Pancreas (tissue), 10 donors: ENCODE data around the gene SMCR8. TPM values are rescaled to one million over a fixed set of nuclear protein-coding genes. Genes with fewer than 3 reads are reported as not detected.
"Not testable (repeated sequence)": the region's sequence is repeated elsewhere in the genome, so short reads cannot be mapped to it uniquely, and the experiment has no call there.

ENCODE experiments used
- ATAC-seq, 4 donors: fragments of 200-7000 bp; cut with Tn5 transposase; one replicate each; pipeline versions ENCODE4 v1.8.0 to v1.9.1; 2020; ENCODE audit warnings: mild to moderate bottlenecking in 4 of 4, moderate library complexity in 4 of 4
- DNase-seq, 6 donors: peaks; one replicate each; pipeline ENCODE4 v3.0.0-alpha.2; 2020
- FAIRE-seq: peaks from 2 replicates; lab custom pipeline; 2012; peaks lifted over from hg19 to GRCh38; lab: Jason Lieb, UNC
- H3K27ac ChIP-seq, 4 donors: fragments of 200-600 bp; sonication (generic); 1 replicate in 3 of 4; 2 replicates in 1 of 4; pipeline versions ENCODE4 v1.5.0 to v1.8.0; 2020
- H3K27me3 ChIP-seq, 4 donors: fragments of 200-600 bp; one replicate each; pipeline ENCODE4 v1.8.0; 2021
- H3K36me3 ChIP-seq, 3 donors: fragments of 200-600 bp; sonication (generic) in 1 of 3; one replicate each; pipeline versions ENCODE4 v1.5.0 to v1.8.0; 2020 to 2021
- H3K4me1 ChIP-seq, 3 donors: fragments of 200-600 bp; one replicate each; pipeline ENCODE4 v1.8.0; 2021
- H3K4me3 ChIP-seq, 4 donors: fragments of 200-600 bp; sonication (generic) in 2 of 4; one replicate each; pipeline versions ENCODE4 v1.5.0 to v1.8.0; 2020 to 2021
- H3K9me3 ChIP-seq, 4 donors: fragments of 200-600 bp; one replicate each; pipeline ENCODE4 v1.8.0; 2021
- WGBS, 2 donors: extraction: QIAGEN DNeasy Blood & Tissue Kit; methylation state at CpG; one replicate each; pipeline ENCODE4 v1.1.7; 2013; 5-methylcytosine and 5-hydroxymethylcytosine counted together
- intact Hi-C, 3 donors: fragments of 100-400 bp; cut with DNase I; formaldehyde crosslinking; loops; one replicate each; pipeline versions ENCODE4 v1.11.1 to v1.14.2; 2022
- microRNA-seq, 2 donors: library from miRNA; unstranded; fragments of <30 nt; microRNA quantifications; one replicate each; pipeline versions ENCODE4 to v1.1.0, GENCODE V29; 2019 to 2020
- polyA plus RNA-seq, 2 donors: library from polyadenylated mRNA; stranded (reverse); fragments of 200-250 nt; gene quantifications; one replicate each; pipeline ENCODE4 v1.2.3, GENCODE V29; 2013
- total RNA-seq, 6 donors: library from RNA; stranded (reverse); fragmentation: NEBNext Ultra II Directional in 4 of 6; extraction: Animal tissue kit (Norgen Biotek cat#: 25700) in 4 of 6; gene quantifications; one replicate each; pipeline versions ENCODE4 v1.2.1 to v1.2.4, GENCODE V29; 2021 to 2023
- TF ChIP-seq, protein P1 (sequence below), 4 donors: fragments of 200-600 bp; sonication (generic) in 3 of 4; IDR thresholded peaks; one replicate each; pipeline versions ENCODE4 v1.5.0 to v1.8.0; 2021; ENCODE audit warnings: antibody characterized with exemption in 4 of 4
- donor health status: healthy with polysubstance abuse.
- donor health status: DM: no; HTN: no; CAD: no; lungs with moderate emphysema.
- donor health status: DM: no; HTN: no; CAD: no.
- donor health status: control.
- donor health status: control.
- donor health status: Bipolar disorder and iron deficiency.
- donor health status: DM: yes; HTN: yes; CAD: no.
- donor health status: DM: no; HTN: no; CAD: no.
- donor health status: DM: no; HTN: no; CAD: no.
- donor health status: DM: yes; HTN: yes; CAD: no.

SMCR8 gene
- total and polyA plus RNA-seq, 8 donors, result 2.7 to 11.5 (median 5.9) TPM

DNA sequence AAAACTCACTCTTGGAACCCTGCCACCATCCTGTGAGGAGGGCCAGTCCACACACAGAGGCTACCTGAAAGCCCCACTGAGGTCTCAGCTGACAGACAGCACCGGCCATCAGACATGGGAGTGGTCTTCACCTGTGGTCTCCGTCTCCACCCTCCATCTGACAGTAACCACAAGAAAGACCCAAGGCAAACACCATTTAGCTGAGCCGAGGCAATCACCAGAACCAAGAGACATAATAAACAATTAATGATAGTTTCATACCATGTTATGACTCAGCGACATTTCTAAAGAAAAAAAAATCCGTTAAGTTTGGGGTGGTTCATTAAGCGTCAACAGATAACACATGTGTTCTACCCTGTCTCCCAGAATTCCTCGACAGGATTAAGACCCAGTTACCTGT, 56.4 kb downstream of the SMCR8 start:
- H3K4me1 ChIP-seq, result no peaks in the 10 kb centered on the region
- no peak for FAIRE-seq
- no peaks in the 10 kb centered on the region for H3K9me3 ChIP-seq
- no peak overlapping the region for H3K4me3 ChIP-seq
- no peak for DNase-seq
- TF ChIP-seq, protein P1, sequence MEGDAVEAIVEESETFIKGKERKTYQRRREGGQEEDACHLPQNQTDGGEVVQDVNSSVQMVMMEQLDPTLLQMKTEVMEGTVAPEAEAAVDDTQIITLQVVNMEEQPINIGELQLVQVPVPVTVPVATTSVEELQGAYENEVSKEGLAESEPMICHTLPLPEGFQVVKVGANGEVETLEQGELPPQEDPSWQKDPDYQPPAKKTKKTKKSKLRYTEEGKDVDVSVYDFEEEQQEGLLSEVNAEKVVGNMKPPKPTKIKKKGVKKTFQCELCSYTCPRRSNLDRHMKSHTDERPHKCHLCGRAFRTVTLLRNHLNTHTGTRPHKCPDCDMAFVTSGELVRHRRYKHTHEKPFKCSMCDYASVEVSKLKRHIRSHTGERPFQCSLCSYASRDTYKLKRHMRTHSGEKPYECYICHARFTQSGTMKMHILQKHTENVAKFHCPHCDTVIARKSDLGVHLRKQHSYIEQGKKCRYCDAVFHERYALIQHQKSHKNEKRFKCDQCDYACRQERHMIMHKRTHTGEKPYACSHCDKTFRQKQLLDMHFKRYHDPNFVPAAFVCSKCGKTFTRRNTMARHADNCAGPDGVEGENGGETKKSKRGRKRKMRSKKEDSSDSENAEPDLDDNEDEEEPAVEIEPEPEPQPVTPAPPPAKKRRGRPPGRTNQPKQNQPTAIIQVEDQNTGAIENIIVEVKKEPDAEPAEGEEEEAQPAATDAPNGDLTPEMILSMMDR (IDR thresholded peaks at IDR 0.05), result no peak
- H3K27ac ChIP-seq, result no peak overlapping the region
- 60 to 69% methylated on average over 7 of the region's 7 CpGs for WGBS, 2 donors
- intact Hi-C loops, result no loop called here
- no peaks in the 10 kb centered on the region for H3K27me3 ChIP-seq
- no peaks in the 10 kb centered on the region for H3K36me3 ChIP-seq
- no peak for ATAC-seq

DNA sequence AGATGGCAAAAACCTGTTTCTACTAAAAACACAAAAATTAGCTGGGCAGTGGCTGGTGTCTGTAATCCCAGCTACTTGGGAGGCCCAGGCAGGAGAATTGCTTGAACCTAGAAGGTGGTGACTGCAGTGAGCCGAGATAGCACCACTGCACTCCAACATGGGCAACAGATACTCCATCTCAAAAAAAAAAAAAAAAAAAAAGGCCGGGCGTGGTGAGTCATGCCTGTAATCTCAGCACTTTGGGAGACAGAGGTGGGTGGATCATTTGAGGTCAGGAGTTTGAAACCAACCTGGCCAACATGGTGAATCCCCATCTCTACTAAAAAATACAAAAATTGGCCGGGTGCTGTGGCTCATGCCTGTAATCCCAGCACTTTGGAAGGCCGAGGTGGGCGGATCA, 58.1 kb downstream of the SMCR8 start:
- intact Hi-C loops, H3K4me1 ChIP-seq, H3K27ac ChIP-seq, DNase-seq, H3K36me3 ChIP-seq, H3K4me3 ChIP-seq, H3K9me3 ChIP-seq, H3K27me3 ChIP-seq, ATAC-seq, FAIRE-seq: not testable (repeated sequence)
- 86 to 91% methylated on average over 6 of the region's 6 CpGs for WGBS, 2 donors

DNA sequence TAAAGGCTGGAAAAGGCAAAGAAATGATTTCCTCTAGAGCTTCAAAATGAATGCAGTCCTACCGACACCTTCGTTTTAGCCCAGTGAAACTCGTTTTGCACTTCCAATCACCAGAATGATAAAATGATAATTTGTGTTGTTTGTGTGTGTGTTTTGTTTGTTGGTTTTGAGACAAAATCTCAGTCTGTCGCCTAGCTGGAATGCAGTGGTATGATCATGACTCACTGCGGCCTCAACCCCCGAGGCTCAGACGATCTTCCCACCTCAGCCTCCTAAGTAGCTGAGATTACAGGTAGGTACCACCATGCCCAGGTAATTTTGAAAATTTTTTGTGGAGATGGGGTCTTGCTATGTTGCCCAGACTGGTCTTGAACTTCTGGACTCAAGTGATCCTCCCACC, 59.1 kb downstream of the SMCR8 start:
- Histone ChIP-seq H3K4me1 (no peaks in the 10 kb centered on the region), H3K27me3 (no peaks in the 10 kb centered on the region), H3K9me3 (no peaks in the 10 kb centered on the region), H3K36me3 (no peaks in the 10 kb centered on the region), H3K4me3 (no peak overlapping the region), H3K27ac (no peak overlapping the region)
- TF ChIP-seq, protein P1 (IDR thresholded peaks at IDR 0.05), result no peak
- FAIRE-seq, result no peak
- no peak for DNase-seq
- ATAC-seq, result no peak
- intact Hi-C loops, result no loop called here
- WGBS, 2 donors, result 76 to 78% methylated on average over 7 of the region's 7 CpGs

Small RNAs within 50 kb of the gene (microRNA-seq; reads per million reads assigned to microRNA genes)
- gene MIR6778, result 0 reads per million in 2 donors

Other genes with a start within 250 kb of the SMCR8 start
- 10 to 100 TPM; 13.4 to 24.0 (median 16.5) TPM for gene DRG2, start 227.3 kb upstream of the SMCR8 start, total RNA-seq
- 10 to 100 TPM; 42.0 to 46.9 TPM for gene DRG2, start 227.3 kb upstream of the SMCR8 start, polyA plus RNA-seq
- 1 to 10 TPM in 1 of 6 donors, under 1 TPM in 5; 0.13 to 1.3 (median 0.69) TPM for gene MYO15A, start 206.5 kb upstream of the SMCR8 start, total RNA-seq
- gene MYO15A, start 206.5 kb upstream of the SMCR8 start, polyA plus RNA-seq, result 1 to 10 TPM; 1.3 to 4.9 TPM
- 10 to 100 TPM; 32.6 to 49.6 (median 43.6) TPM for gene ALKBH5, start 131.5 kb upstream of the SMCR8 start, total RNA-seq
- gene ALKBH5, start 131.5 kb upstream of the SMCR8 start, polyA plus RNA-seq, result 10 to 100 TPM; 14.2 to 30.5 TPM
- 1 to 10 TPM; 3.4 to 8.4 (median 4.5) TPM for gene LLGL1, start 89.7 kb upstream of the SMCR8 start, total RNA-seq
- 1 to 10 TPM; 6.3 to 7.3 TPM for gene LLGL1, start 89.7 kb upstream of the SMCR8 start, polyA plus RNA-seq
- 100 to 1,000 TPM; 142 to 203 (median 162) TPM for gene FLII, start 56.6 kb upstream of the SMCR8 start, total RNA-seq
- gene FLII, start 56.6 kb upstream of the SMCR8 start, polyA plus RNA-seq, result 100 to 1,000 TPM; 254 to 282 TPM
- gene MIEF2, start 54.6 kb upstream of the SMCR8 start, total RNA-seq, result 10 to 100 TPM in 2 of 6 donors, 1 to 10 TPM in 4; 7.1 to 11.1 (median 9.2) TPM
- gene MIEF2, start 54.6 kb upstream of the SMCR8 start, polyA plus RNA-seq, result 1 to 10 TPM; 5.8 to 9.3 TPM
- gene TOP3A, start 299 bp upstream of the SMCR8 start, total RNA-seq, result 10 to 100 TPM in 4 of 6 donors, 1 to 10 TPM in 2; 9.4 to 16.5 (median 11.0) TPM
- 10 to 100 TPM; 16.6 to 18.7 TPM for gene TOP3A, start 299 bp upstream of the SMCR8 start, polyA plus RNA-seq
- 10 to 100 TPM in 3 of 6 donors, 1 to 10 TPM in 3; 5.8 to 14.3 (median 10.3) TPM for gene SHMT1, start 48.3 kb downstream of the SMCR8 start, total RNA-seq
- 10 to 100 TPM; 11.3 to 14.3 TPM for gene SHMT1, start 48.3 kb downstream of the SMCR8 start, polyA plus RNA-seq
- gene EVPLL, start 62.5 kb downstream of the SMCR8 start, total RNA-seq, result not detected
- gene EVPLL, start 62.5 kb downstream of the SMCR8 start, polyA plus RNA-seq, result under 1 TPM in 1 of 2 donors, not detected in 1; 0.09 TPM
- gene LGALS9C, start 161.5 kb downstream of the SMCR8 start, total RNA-seq, result under 1 TPM in 3 of 6 donors, not detected in 3; 0.06 to 0.22 (median 0.17) TPM
- gene LGALS9C, start 161.5 kb downstream of the SMCR8 start, polyA plus RNA-seq, result under 1 TPM in 1 of 2 donors, not detected in 1; 0.05 TPM